ENCODE results near the gene LDLRAD4. TPM values are rescaled to one million over a fixed set of nuclear protein-coding genes. Genes with fewer than 3 reads are reported as not detected.

Gene LDLRAD4
- total and polyA plus RNA-seq, 9 of the 15 experiments (the other 6 are each of a cell fraction or from before 2014, with no cell fraction given) = 0.01 TPM; not detected in 8

DNA sequence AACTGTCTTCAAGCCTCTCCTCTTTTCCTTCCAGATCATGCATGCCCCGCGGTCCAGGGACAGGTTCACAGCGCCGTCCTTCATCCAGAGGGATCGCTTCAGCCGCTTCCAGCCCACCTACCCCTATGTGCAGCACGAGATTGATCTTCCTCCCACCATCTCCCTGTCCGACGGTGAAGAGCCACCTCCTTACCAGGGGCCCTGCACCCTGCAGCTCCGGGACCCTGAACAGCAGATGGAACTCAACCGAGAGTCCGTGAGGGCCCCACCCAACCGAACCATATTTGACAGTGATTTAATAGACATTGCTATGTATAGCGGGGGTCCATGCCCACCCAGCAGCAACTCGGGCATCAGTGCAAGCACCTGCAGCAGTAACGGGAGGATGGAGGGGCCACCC lies 426.5 kb downstream of the LDLRAD4 start:
- intact Hi-C loops (cut with micrococcal nuclease) = no loop called here
- in situ Hi-C loops (cut with MboI) = no loop called here
- under 1% methylated on average over 15 of the region's 16 CpGs for WGBS (ENCODE audit: insufficient coverage, low coverage, missing lambda C conversion rate)

More for the DNA sequence above, 426.5 kb downstream of the LDLRAD4 start:
- Histone ChIP-seq H3K36me3 (ENCODE audit: control insufficient read depth, insufficient read depth, low read length) (no peaks in the 10 kb centered on the region), H2AFZ (ENCODE audit: low read depth, low read length) (no peak overlapping the region), H3K79me2 (ENCODE audit: control insufficient read depth, insufficient read depth, low read length) (no peaks in the 10 kb centered on the region), H3K9me1 (ENCODE audit: control insufficient read depth, insufficient read depth, low read length) (no peaks in the 10 kb centered on the region), H4K20me1 (replicated peaks; ENCODE audit: control insufficient read depth, insufficient read depth, low read length) (no peaks in the 10 kb centered on the region), H3K9ac (ENCODE audit: insufficient read depth in 1 of 2, low read depth in 2 of 2, low read length in 2 of 2) (no peak overlapping the region), H3K27me3 (ENCODE audit: control insufficient read depth in 2 of 2, insufficient read depth in 2 of 2, low read length in 2 of 2) (peaks cover 54 to 62% of the 10 kb centered on the region in 2 experiments), H3K4me3 (no peak overlapping the region), H3K27ac (ENCODE audit: extremely low read depth, low read depth, low read length) (no peak overlapping the region), H3K4me2 (ENCODE audit: insufficient read depth, low read length) (no peak overlapping the region), H3K4me1 (replicated peaks in 1 of 2; ENCODE audit: control insufficient read depth in 2 of 2, insufficient read depth in 2 of 2, low read length in 2 of 2) (peaks cover 0 to 14% of the 10 kb centered on the region in 2 experiments; a peak in 2 of 5 replicates), H3K9me3 (replicated peaks; ENCODE audit: control insufficient read depth, insufficient read depth, low read depth, low read length) (no peaks in the 10 kb centered on the region)
- no peak for TF ChIP-seq MTA3 (IDR thresholded peaks at IDR 0.05; ENCODE audit: borderline replicate concordance)
- no peak for TF ChIP-seq RFX7 (CRISPR knock-in tag; IDR thresholded peaks at IDR 0.05)
- TF ChIP-seq, protein P1, sequence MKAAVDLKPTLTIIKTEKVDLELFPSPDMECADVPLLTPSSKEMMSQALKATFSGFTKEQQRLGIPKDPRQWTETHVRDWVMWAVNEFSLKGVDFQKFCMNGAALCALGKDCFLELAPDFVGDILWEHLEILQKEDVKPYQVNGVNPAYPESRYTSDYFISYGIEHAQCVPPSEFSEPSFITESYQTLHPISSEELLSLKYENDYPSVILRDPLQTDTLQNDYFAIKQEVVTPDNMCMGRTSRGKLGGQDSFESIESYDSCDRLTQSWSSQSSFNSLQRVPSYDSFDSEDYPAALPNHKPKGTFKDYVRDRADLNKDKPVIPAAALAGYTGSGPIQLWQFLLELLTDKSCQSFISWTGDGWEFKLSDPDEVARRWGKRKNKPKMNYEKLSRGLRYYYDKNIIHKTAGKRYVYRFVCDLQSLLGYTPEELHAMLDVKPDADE (conservative IDR thresholded peaks at IDR 0.05; ENCODE audit: control insufficient read depth, low read depth, low read length) = no peak
- TF ChIP-seq, protein P2, sequence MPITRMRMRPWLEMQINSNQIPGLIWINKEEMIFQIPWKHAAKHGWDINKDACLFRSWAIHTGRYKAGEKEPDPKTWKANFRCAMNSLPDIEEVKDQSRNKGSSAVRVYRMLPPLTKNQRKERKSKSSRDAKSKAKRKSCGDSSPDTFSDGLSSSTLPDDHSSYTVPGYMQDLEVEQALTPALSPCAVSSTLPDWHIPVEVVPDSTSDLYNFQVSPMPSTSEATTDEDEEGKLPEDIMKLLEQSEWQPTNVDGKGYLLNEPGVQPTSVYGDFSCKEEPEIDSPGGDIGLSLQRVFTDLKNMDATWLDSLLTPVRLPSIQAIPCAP (CRISPR knock-in tag; IDR thresholded peaks at IDR 0.05; ENCODE audit: borderline replicate concordance) = no peak
- ATAC-seq (no peak), FAIRE-seq (no peak), DNase-seq (ENCODE audit: extremely low read depth in 1 of 4, low spot score in 3 of 4) (no peak)
- no TSS peak for BruUV-seq (replicated peaks)
- ChIA-PET CTCF (ENCODE audit: low intra/inter-chr PET ratio) (no interaction called here), POLR2A (interaction anchor here (0.7 kb wide), 1 partner anchor 1904 kb away, joined by 3 read pairs; no protein-coding TSS in a partner anchor)

All from K562 (cell line).